ENCODE results near the gene MAN2A1. TPM values are rescaled to one million over a fixed set of nuclear protein-coding genes. Genes with fewer than 3 reads are reported as not detected.

MAN2A1 gene
- total and polyA plus RNA-seq, 2 donors: 22.2 to 66.4 TPM

GRCh38 chr5:109695005-109695926 is 5.5 kb downstream of the MAN2A1 start:
- H3K9me3 ChIP-seq (ENCODE audit: control insufficient read depth in 2 of 2, insufficient read depth in 1 of 2, low read length in 1 of 2): no peaks in the 10 kb centered on the region
- H3K27ac ChIP-seq (ENCODE audit: low read depth in 1 of 2, low read length in 1 of 2): peak overlapping the region in 1 of 2 donors; percentile 30
- no peak overlapping the region for H3K4me3 ChIP-seq (ENCODE audit: low read length in 2 of 2)
- WGBS: 88% methylated on average over 1 of the region's 1 CpG
- H3K36me3 ChIP-seq (ENCODE audit: control insufficient read depth in 2 of 2, insufficient read depth in 2 of 2, low read length in 1 of 2): peaks cover 0 to 22% of the 10 kb centered on the region in 2 donors
- H3K27me3 ChIP-seq (ENCODE audit: control insufficient read depth in 2 of 2, insufficient read depth in 1 of 2, low read length in 1 of 2): no peaks in the 10 kb centered on the region
- no peak for DNase-seq (ENCODE audit: low read depth in 6 of 9, low spot score in 9 of 9)
- H3K4me1 ChIP-seq (ENCODE audit: control insufficient read depth in 2 of 2, insufficient read depth in 2 of 2, low read length in 2 of 2): peaks cover 16 to 26% of the 10 kb centered on the region in 2 donors

GRCh38 chr5:109697339-109697738 is 7.6 kb downstream of the MAN2A1 start:
- Histone ChIP-seq H3K27me3 (ENCODE audit: control insufficient read depth in 2 of 2, insufficient read depth in 1 of 2, low read length in 1 of 2) (no peaks in the 10 kb centered on the region), H3K4me3 (ENCODE audit: low read length in 2 of 2) (no peak overlapping the region), H3K27ac (ENCODE audit: low read depth in 1 of 2, low read length in 1 of 2) (no peak overlapping the region), H3K9me3 (ENCODE audit: control insufficient read depth in 2 of 2, insufficient read depth in 1 of 2, low read length in 1 of 2) (no peaks in the 10 kb centered on the region), H3K36me3 (ENCODE audit: control insufficient read depth in 2 of 2, insufficient read depth in 2 of 2, low read length in 1 of 2) (peaks cover 0 to 26% of the 10 kb centered on the region in 2 donors), H3K4me1 (ENCODE audit: control insufficient read depth in 2 of 2, insufficient read depth in 2 of 2, low read length in 2 of 2) (peaks cover 15 to 23% of the 10 kb centered on the region in 2 donors)
- 96% methylated on average over 1 of the region's 1 CpG for WGBS
- no peak for DNase-seq (ENCODE audit: low read depth in 6 of 9, low spot score in 9 of 9)

DNA sequence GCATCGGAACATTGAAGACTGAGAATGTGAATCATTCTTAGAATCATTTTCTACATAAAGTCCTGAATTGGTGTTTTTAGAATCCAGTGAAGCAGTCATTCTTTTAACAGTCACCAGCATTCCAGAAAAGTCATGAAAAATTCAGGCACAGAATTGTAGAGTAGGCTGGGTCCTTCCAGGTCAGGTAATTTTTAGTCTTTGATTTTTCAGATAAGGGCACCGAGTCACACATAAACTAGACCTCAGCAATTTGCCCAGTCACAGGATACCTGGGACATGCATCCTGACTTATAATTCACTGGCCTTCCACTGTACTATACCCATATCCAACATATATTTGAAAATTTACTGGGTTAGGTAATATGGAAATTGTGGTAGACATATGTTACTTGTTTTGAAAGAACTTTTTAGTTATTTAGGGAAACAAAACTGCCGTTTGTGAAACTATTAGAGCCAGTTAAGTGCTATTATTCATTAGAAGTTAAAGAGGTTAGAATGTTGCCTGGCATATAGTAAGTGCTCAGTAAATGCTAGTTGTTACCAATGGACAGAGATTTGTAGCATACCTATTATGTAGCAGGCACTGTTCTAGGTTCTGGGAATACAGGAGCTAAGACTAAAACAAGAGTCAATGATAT is 10.9 kb downstream of the MAN2A1 start:
- Histone ChIP-seq H3K4me1 (ENCODE audit: control insufficient read depth in 2 of 2, insufficient read depth in 2 of 2, low read length in 2 of 2) (peaks cover 3 to 15% of the 10 kb centered on the region in 2 donors), H3K4me3 (ENCODE audit: low read length in 2 of 2) (no peak overlapping the region), H3K27me3 (ENCODE audit: control insufficient read depth in 2 of 2, insufficient read depth in 1 of 2, low read length in 1 of 2) (no peaks in the 10 kb centered on the region), H3K36me3 (ENCODE audit: control insufficient read depth in 2 of 2, insufficient read depth in 2 of 2, low read length in 1 of 2) (peaks cover 0 to 26% of the 10 kb centered on the region in 2 donors), H3K9me3 (ENCODE audit: control insufficient read depth in 2 of 2, insufficient read depth in 1 of 2, low read length in 1 of 2) (no peaks in the 10 kb centered on the region), H3K27ac (ENCODE audit: low read depth in 1 of 2, low read length in 1 of 2) (no peak overlapping the region)
- WGBS: 98% methylated on average over 3 of the region's 3 CpGs
- DNase-seq (ENCODE audit: low read depth in 6 of 9, low spot score in 9 of 9): no peak

DNA sequence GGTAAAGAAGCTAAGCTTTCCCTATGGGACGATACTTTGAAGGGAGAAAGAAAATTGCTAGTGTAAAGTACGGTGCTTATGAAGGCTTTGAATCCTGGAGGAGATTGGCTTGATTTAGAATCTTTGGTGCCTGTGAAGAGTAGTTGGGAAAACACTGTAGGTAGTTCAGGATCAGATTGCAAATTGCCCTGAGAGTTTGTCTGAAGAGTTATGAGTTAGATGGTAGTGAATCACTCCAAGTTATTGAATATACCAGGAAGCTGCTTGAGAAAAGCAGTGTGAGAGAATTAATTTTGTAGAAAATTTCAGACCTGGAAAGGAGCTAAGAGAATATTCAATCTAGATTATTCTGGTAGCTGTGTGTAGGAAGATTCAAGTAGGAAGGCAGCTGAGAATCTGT is 11.5 kb downstream of the MAN2A1 start:
- Histone ChIP-seq H3K9me3 (ENCODE audit: control insufficient read depth in 2 of 2, insufficient read depth in 1 of 2, low read length in 1 of 2) (no peaks in the 10 kb centered on the region), H3K4me1 (ENCODE audit: control insufficient read depth in 2 of 2, insufficient read depth in 2 of 2, low read length in 2 of 2) (peaks cover 3 to 11% of the 10 kb centered on the region in 2 donors), H3K4me3 (ENCODE audit: low read length in 2 of 2) (no peak overlapping the region), H3K27me3 (ENCODE audit: control insufficient read depth in 2 of 2, insufficient read depth in 1 of 2, low read length in 1 of 2) (no peaks in the 10 kb centered on the region), H3K36me3 (ENCODE audit: control insufficient read depth in 2 of 2, insufficient read depth in 2 of 2, low read length in 1 of 2) (peaks cover 0 to 30% of the 10 kb centered on the region in 2 donors), H3K27ac (ENCODE audit: low read depth in 1 of 2, low read length in 1 of 2) (no peak overlapping the region)
- no peak for DNase-seq (ENCODE audit: low read depth in 6 of 9, low spot score in 9 of 9)
- WGBS: 99% methylated on average over 2 of the region's 2 CpGs

- Histone ChIP-seq H3K9me3 (ENCODE audit: control insufficient read depth in 2 of 2, insufficient read depth in 1 of 2, low read length in 1 of 2) (no peaks in the 10 kb centered on the region), H3K4me3 (ENCODE audit: low read length in 2 of 2) (no peak overlapping the region), H3K27ac (ENCODE audit: low read depth in 1 of 2, low read length in 1 of 2) (no peak overlapping the region), H3K36me3 (ENCODE audit: control insufficient read depth in 2 of 2, insufficient read depth in 2 of 2, low read length in 1 of 2) (peaks cover 0 to 30% of the 10 kb centered on the region in 2 donors), H3K4me1 (ENCODE audit: control insufficient read depth in 2 of 2, insufficient read depth in 2 of 2, low read length in 2 of 2) (peaks cover 3 to 8% of the 10 kb centered on the region in 2 donors), H3K27me3 (ENCODE audit: control insufficient read depth in 2 of 2, insufficient read depth in 1 of 2, low read length in 1 of 2) (no peaks in the 10 kb centered on the region)
- 99% methylated on average over 2 of the region's 2 CpGs for WGBS
- no peak for DNase-seq (ENCODE audit: low read depth in 6 of 9, low spot score in 9 of 9)
These were observed 12.1 kb downstream of the MAN2A1 start for GRCh38 chr5:109701792-109702191.

GRCh38 chr5:109703166-109703565 is 13.4 kb downstream of the MAN2A1 start:
- Histone ChIP-seq H3K36me3 (ENCODE audit: control insufficient read depth in 2 of 2, insufficient read depth in 2 of 2, low read length in 1 of 2) (peaks cover 0 to 27% of the 10 kb centered on the region in 2 donors), H3K27me3 (ENCODE audit: control insufficient read depth in 2 of 2, insufficient read depth in 1 of 2, low read length in 1 of 2) (no peaks in the 10 kb centered on the region), H3K9me3 (ENCODE audit: control insufficient read depth in 2 of 2, insufficient read depth in 1 of 2, low read length in 1 of 2) (no peaks in the 10 kb centered on the region), H3K4me3 (ENCODE audit: low read length in 2 of 2) (no peak overlapping the region), H3K4me1 (ENCODE audit: control insufficient read depth in 2 of 2, insufficient read depth in 2 of 2, low read length in 2 of 2) (peaks cover 3 to 8% of the 10 kb centered on the region in 2 donors), H3K27ac (ENCODE audit: low read depth in 1 of 2, low read length in 1 of 2) (no peak overlapping the region)
- no peak for DNase-seq (ENCODE audit: low read depth in 6 of 9, low spot score in 9 of 9)

- H3K9me3 ChIP-seq (ENCODE audit: control insufficient read depth in 2 of 2, insufficient read depth in 1 of 2, low read length in 1 of 2): no peaks in the 10 kb centered on the region
- H3K27me3 ChIP-seq (ENCODE audit: control insufficient read depth in 2 of 2, insufficient read depth in 1 of 2, low read length in 1 of 2): no peaks in the 10 kb centered on the region
- H3K27ac ChIP-seq (ENCODE audit: low read depth in 1 of 2, low read length in 1 of 2): no peak overlapping the region
- 32% methylated on average over 1 of the region's 1 CpG for WGBS
- H3K36me3 ChIP-seq (ENCODE audit: control insufficient read depth in 2 of 2, insufficient read depth in 2 of 2, low read length in 1 of 2): peaks cover 5 to 29% of the 10 kb centered on the region in 2 donors
- H3K4me1 ChIP-seq (ENCODE audit: control insufficient read depth in 2 of 2, insufficient read depth in 2 of 2, low read length in 2 of 2): peaks cover 3 to 8% of the 10 kb centered on the region in 2 donors
- DNase-seq (ENCODE audit: low read depth in 6 of 9, low spot score in 9 of 9): no peak
- H3K4me3 ChIP-seq (ENCODE audit: low read length in 2 of 2): no peak overlapping the region
These were observed 14.1 kb downstream of the MAN2A1 start for GRCh38 chr5:109703829-109704228.

DNA sequence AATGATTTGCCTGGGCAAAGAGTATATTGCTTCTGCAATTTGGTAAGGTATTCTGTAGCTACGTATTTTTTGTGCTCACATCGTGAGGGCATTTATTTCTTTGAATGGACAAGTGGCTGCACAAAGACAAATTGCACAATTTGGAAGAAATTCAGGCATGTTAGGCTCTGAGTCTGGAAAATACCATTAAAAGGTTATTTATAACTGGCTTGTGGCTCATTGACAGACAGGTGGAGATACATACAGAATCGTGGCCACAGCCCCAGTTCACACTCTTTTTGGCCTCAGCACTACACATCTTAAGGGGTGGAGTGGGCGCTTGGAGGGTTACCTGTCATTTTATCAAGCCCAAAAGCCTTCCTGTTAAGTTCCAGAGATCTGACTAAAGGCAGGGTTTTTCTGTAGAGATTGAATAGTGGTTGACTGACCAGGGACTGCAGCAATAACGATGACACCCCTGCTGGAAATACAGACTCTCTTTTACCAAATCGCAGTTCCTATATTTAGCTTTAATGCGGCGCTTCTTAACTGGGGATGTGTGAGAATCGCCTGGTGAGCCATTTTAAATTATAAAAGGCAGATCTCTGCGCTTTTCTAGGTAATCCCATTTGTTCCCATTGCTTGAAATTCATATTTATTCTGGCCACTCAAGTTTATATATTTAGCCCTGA is 14.7 kb downstream of the MAN2A1 start:
- Histone ChIP-seq H3K4me1 (ENCODE audit: control insufficient read depth in 2 of 2, insufficient read depth in 2 of 2, low read length in 2 of 2) (peaks cover 3 to 7% of the 10 kb centered on the region in 2 donors), H3K36me3 (ENCODE audit: control insufficient read depth in 2 of 2, insufficient read depth in 2 of 2, low read length in 1 of 2) (peaks cover 5 to 30% of the 10 kb centered on the region in 2 donors), H3K27me3 (ENCODE audit: control insufficient read depth in 2 of 2, insufficient read depth in 1 of 2, low read length in 1 of 2) (no peaks in the 10 kb centered on the region), H3K4me3 (ENCODE audit: low read length in 2 of 2) (no peak overlapping the region), H3K9me3 (ENCODE audit: control insufficient read depth in 2 of 2, insufficient read depth in 1 of 2, low read length in 1 of 2) (no peaks in the 10 kb centered on the region), H3K27ac (ENCODE audit: low read depth in 1 of 2, low read length in 1 of 2) (no peak overlapping the region)
- 94% methylated on average over 10 of the region's 10 CpGs for WGBS
- DNase-seq (ENCODE audit: low read depth in 6 of 9, low spot score in 9 of 9): no peak

GRCh38 chr5:109705596-109705995 is 15.9 kb downstream of the MAN2A1 start:
- H3K9me3 ChIP-seq (ENCODE audit: control insufficient read depth in 2 of 2, insufficient read depth in 1 of 2, low read length in 1 of 2): no peaks in the 10 kb centered on the region
- DNase-seq (ENCODE audit: low read depth in 6 of 9, low spot score in 9 of 9): no peak
- H3K27me3 ChIP-seq (ENCODE audit: control insufficient read depth in 2 of 2, insufficient read depth in 1 of 2, low read length in 1 of 2): no peaks in the 10 kb centered on the region
- peaks cover 3 to 4% of the 10 kb centered on the region in 2 donors for H3K4me1 ChIP-seq (ENCODE audit: control insufficient read depth in 2 of 2, insufficient read depth in 2 of 2, low read length in 2 of 2)
- H3K27ac ChIP-seq (ENCODE audit: low read depth in 1 of 2, low read length in 1 of 2): no peak overlapping the region
- WGBS: 99% methylated on average over 1 of the region's 1 CpG
- H3K4me3 ChIP-seq (ENCODE audit: low read length in 2 of 2): no peak overlapping the region
- peaks cover 5 to 20% of the 10 kb centered on the region in 2 donors for H3K36me3 ChIP-seq (ENCODE audit: control insufficient read depth in 2 of 2, insufficient read depth in 2 of 2, low read length in 1 of 2)
